Sigmoid colon (tissue), 4 donors: ENCODE results near the gene LRGUK.

Source experiments
- CTCF ChIP-seq, 4 experiments: fragments of 450-650 bp in 3 of 4; fragments of 200-600 bp in 1 of 4; IDR thresholded peaks; one replicate each; pipeline ENCODE4 v1.5.1; 2016 to 2019; ENCODE audit warnings: antibody characterized with exemption in 4 of 4, mild to moderate bottlenecking in 3 of 4, moderate library complexity in 2 of 4
- EP300 ChIP-seq, 4 donors: sonication (generic); formaldehyde crosslinking; IDR thresholded peaks; one replicate each; pipeline ENCODE4 v1.6.1; 2017; ENCODE audit warnings: antibody characterized with exemption in 4 of 4
- POLR2A ChIP-seq, 2 donors: fragments of 450-650 bp; IDR thresholded peaks; one replicate each; pipeline ENCODE4 v1.6.1; 2016; ENCODE audit warnings: antibody characterized with exemption in 2 of 2, mild to moderate bottlenecking in 2 of 2, moderate library complexity in 2 of 2
- POLR2AphosphoS5 ChIP-seq, 4 donors: sonication (generic); formaldehyde crosslinking; IDR thresholded peaks; one replicate each; pipeline ENCODE4 v1.6.1; 2017; ENCODE audit warnings: antibody characterized with exemption in 4 of 4

DNA sequence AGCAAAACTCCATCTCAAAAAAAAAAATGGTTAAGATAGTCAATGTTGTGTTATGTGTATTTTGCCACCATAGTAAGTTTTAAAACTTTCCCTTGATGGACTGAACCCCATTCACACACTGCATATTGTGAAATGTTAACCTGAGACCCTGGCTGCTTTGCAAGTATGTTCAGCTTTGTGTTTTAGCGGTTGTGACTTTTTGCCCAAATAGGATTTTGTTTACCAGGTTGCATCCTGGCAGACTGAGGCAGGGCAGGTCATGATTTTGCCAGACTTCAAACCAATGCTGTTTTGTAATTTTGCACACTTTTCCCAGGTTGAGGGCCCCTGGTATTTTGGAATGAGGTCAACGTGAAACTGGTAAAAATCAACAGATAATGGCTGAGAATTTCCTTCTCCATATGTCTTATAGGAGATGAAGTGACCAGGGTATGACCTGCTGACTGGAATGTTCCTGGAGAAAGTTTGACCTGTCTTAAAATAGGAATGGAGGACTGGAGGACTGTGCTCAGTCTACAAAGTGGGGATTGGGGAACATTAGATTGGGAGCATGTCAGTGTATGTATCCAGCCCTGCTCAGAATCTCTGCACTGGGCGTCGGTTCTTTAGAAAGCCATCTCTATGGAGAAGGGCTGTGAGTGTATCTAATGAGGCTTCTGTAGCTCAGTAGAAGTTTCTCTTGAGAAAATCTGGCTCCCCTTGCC, 76.2 kb downstream of the LRGUK start:
- no peak for TF ChIP-seq CTCF (IDR thresholded peaks at IDR 0.05)
- TF ChIP-seq EP300 (IDR thresholded peaks at IDR 0.05), result no peak
- TF ChIP-seq POLR2A (IDR thresholded peaks at IDR 0.05), result no peak
- TF ChIP-seq POLR2AphosphoS5 (IDR thresholded peaks at IDR 0.05), result no peak
